ENCODE measurements around the gene TEX51.

Gene TEX51

DNA sequence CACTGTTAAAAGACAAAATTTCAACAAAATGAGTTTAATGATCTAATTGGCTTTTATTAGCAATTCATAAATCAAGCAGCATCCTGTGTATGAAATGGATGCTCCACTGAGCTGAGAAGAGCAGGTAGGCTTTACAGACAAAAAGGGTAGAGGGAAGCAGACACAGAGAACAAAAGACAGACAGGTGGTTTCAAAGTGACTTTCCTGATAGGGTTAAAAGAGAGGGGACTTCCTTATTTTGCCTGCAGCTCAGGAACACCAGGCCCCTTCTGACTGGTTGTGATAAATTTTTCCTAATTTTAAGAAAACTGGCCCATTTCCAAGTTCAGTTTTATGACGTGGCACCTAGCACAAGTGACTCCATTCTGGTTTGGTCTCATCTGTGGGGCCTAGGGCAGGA, 11.9 kb downstream of the TEX51 start:
- no peak overlapping the region for H3K4me3 ChIP-seq (ENCODE audit: low read length)
- DNase-seq (ENCODE audit: low read depth) = no peak
- TF ChIP-seq, protein P1, sequence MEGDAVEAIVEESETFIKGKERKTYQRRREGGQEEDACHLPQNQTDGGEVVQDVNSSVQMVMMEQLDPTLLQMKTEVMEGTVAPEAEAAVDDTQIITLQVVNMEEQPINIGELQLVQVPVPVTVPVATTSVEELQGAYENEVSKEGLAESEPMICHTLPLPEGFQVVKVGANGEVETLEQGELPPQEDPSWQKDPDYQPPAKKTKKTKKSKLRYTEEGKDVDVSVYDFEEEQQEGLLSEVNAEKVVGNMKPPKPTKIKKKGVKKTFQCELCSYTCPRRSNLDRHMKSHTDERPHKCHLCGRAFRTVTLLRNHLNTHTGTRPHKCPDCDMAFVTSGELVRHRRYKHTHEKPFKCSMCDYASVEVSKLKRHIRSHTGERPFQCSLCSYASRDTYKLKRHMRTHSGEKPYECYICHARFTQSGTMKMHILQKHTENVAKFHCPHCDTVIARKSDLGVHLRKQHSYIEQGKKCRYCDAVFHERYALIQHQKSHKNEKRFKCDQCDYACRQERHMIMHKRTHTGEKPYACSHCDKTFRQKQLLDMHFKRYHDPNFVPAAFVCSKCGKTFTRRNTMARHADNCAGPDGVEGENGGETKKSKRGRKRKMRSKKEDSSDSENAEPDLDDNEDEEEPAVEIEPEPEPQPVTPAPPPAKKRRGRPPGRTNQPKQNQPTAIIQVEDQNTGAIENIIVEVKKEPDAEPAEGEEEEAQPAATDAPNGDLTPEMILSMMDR (IDR thresholded peaks at IDR 0.05; ENCODE audit: insufficient read depth, low read depth, low read length, missing control alignments) = no peak

DNA sequence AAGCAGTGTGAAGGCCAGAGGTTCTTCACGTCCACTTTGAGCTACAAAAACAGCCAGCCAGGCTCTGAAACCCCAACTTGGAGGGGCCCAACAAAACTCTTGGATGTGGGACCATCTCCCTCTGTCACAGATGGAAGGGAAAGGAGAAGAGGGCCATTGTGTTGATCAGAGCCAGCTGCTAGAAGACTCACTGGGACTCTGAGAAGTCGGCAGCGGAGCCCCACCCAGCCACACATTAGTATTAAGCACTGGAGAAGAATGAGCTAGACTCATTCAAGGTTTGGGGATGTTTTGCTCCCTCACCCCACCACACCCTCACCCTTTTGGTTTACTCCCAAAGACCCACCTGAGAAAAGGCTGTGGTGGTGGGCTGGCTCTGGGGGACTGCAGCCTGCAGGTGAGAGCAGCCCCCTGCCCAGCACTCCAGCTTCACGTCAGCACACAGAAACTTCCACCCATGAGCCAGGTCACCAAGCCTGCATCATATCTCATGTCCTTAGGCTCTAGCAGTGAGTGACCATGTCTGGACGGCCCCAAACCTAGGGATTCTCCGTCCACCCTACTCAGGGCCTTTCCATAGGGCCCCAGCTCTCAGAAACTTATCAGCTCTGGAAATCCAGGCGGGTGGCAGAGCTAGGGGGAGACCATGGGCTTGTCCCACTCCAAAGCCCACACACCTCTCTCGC, 12.6 kb downstream of the TEX51 start:
- no peak overlapping the region for H3K4me3 ChIP-seq (ENCODE audit: low read length)
- DNase-seq (ENCODE audit: low read depth) = no peak
- TF ChIP-seq, protein P1 (IDR thresholded peaks at IDR 0.05; ENCODE audit: insufficient read depth, low read depth, low read length, missing control alignments) = no peak

DNA sequence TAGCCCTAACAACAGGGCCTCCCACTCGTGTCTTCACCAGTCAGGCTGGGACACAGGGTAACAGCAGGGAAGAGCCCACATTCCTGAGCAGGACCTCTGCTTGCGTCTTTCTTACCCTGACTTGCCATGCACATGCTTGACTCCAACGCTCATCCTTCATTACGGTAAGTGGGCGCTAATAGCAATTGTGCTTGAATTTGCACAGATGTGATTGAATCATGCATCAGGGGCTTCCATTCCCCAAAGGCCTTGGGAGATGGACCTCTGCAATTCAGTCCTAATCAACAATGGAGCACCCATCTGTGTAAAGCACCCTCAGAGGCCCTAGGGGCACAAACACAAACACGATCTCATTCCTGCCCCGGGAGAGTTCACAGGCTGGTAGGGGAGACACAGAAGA, 13.5 kb downstream of the TEX51 start:
- no peak for DNase-seq (ENCODE audit: low read depth)
- no peak overlapping the region for H3K4me3 ChIP-seq (ENCODE audit: low read length)
- TF ChIP-seq, protein P1 (IDR thresholded peaks at IDR 0.05; ENCODE audit: insufficient read depth, low read depth, low read length, missing control alignments) = no peak

DNA sequence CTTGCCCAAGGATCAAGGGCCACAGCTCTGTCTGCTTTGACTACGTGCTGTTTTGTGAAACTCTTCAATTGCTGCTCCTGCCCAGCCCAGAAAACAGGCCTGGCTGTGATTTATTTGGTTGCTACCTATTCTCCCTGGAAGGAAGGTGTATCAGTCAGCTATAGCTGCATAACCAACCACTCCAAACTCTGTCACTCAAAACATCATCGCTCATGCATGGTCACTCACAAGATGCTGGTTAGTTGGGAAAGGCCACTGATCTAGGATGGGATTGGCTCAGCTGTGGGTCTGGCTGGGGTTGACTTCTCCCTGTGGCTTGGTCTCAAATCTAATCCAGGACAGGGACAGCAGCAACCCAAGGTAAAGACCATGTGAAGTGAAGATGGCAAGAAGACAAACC, 14.6 kb downstream of the TEX51 start:
- DNase-seq (ENCODE audit: low read depth) = no peak
- TF ChIP-seq, protein P1 (IDR thresholded peaks at IDR 0.05; ENCODE audit: insufficient read depth, low read depth, low read length, missing control alignments) = no peak
- H3K4me3 ChIP-seq (ENCODE audit: low read length) = no peak overlapping the region

DNA sequence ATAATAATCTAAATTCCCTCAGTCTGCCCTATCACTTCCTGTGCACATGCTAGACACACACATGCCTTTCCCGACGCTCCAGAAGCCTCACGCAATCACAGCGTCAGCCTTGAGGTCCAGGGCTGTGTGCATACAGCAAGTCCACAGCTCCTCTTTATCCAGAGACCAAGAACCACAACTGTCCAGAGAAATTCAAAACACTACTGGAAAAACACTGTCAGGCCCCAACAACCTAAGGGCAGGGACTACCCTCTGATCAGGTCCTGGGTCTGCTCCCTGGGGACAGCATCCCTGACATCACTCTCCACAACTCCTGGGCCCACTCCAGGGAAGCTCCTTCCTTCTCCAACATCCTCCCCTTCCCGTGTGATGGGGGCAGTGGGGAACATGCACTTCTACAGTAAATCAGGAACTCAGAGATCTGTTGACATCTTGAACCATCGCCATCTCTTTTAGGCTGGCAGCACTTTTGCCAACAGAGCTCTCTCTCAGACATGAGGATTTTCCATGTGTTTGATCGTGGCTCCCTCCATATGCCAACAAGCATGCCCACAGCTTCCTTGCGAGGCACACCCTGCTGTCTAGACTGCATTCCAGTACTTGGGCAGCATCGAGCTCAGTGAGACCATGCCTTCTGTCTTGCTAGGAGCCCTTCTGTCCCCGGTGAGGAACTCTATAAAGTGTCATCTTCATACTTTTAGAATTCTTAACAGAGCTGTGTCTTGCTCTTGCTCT, 15.4 kb downstream of the TEX51 start:
- no peak overlapping the region for H3K4me3 ChIP-seq (ENCODE audit: low read length)
- TF ChIP-seq, protein P1 (IDR thresholded peaks at IDR 0.05; ENCODE audit: insufficient read depth, low read depth, low read length, missing control alignments) = no peak
- DNase-seq (ENCODE audit: low read depth) = no peak

DNA sequence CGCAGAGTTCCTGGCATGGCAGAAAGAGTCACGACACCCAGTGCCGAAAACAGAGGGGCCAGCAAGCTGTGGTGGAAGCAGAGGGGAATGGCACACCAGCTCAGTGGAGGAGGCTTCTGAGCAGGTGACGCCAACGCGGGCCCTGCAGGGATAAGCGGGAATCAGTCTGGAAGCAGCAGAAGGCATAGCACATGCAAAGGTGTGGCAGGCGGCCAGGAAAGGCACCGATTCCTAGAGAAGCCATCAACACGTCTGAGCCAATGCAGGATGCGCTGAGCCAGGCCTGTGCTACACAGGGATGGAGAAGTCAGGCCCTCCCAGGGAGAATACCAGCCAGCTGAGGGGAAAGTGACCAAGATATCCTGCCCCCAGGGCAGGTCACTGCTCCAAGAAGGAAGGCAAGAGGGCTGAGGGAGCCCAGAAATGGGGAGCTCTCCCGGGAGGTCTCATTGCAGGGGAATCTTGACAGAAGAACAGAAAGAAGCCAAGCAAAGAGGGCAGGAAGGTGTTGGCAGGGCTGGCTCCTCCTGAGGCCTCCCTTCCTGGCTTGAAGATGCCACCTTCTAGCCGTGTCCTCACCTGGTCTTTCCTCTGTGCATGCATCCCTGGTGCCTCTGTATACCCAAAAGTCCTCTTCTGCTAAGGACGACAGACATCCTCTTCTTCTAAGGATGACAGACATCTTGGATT, 16.3 kb downstream of the TEX51 start:
- TF ChIP-seq, protein P1 (IDR thresholded peaks at IDR 0.05; ENCODE audit: insufficient read depth, low read depth, low read length, missing control alignments) = no peak
- no peak for DNase-seq (ENCODE audit: low read depth)
- no peak overlapping the region for H3K4me3 ChIP-seq (ENCODE audit: low read length)
